ENCODE results near the gene PPTC7. TPM values are rescaled to one million over a fixed set of nuclear protein-coding genes. Genes with fewer than 3 reads are reported as not detected.
A peak's percentile ranks its signal among the peaks of the same experiment; 100 is the strongest.

PPTC7 gene, protein sequence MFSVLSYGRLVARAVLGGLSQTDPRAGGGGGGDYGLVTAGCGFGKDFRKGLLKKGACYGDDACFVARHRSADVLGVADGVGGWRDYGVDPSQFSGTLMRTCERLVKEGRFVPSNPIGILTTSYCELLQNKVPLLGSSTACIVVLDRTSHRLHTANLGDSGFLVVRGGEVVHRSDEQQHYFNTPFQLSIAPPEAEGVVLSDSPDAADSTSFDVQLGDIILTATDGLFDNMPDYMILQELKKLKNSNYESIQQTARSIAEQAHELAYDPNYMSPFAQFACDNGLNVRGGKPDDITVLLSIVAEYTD
- polyA plus RNA-seq = 1 to 10 TPM; 4.7 to 9.4 TPM

DNA sequence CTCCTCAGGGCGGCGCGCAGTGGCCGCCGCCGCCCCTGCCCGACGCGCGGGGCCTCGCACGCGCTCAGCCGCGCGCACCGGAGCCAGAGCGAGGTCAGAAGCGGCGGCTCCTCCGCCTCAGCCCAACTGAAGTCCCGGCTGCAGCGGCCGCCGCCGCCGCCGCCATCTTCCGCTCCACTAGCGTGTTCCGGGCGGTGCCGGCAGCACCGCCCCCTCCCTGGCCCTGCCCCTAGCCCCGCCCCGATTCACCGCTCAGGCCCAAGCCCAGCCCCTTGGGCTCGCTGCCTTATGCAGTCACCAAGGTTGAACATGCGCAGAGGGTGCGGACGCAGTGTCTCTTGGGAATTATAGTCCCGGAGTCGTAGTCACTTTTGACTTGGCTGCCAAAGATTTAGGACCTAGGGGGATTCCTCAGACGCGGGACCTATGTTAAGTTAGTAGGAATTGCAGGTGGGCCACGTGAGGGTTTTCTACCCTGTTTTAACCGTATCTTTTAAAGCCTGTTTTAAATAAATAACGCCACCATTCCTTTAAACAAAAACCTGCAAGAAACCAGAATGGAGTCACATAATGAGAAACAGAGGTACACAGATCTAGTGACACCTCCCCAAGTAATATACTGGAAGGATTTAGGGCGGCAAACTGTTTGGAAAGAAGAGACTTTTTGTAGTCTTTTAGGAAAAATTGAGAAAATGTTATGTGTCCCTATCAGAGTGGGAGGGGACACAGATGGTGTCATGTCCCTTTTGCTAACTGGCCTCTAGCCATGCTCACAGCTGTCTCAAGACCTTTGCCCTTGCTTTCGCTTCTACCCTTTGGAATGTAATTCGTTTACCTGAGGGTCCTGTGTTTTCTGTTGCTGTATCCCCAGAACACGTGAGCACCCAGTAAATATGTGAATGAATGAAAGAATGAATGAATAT, at the start of gene PPTC7:
PPTC7 (minus strand) TSS at position 182 of the 923 bp plus-strand sequence. CDS start 287 bp downstream, outside the sequence.
- peak within 1 kb of the TSS; percentile 89 to 97 for H3K4me3 ChIP-seq (ENCODE audit: low read depth in 1 of 2, low read length in 2 of 2)
- peaks cover 0 to 2% of the 10 kb centered on the region in 2 donors for H3K36me3 ChIP-seq (ENCODE audit: control insufficient read depth in 2 of 2, insufficient read depth in 2 of 2, low read length in 1 of 2)
- peak within 1 kb of the TSS; percentile 95 to 97 for H3K27ac ChIP-seq (ENCODE audit: low read depth in 2 of 2, low read length in 1 of 2)
- 2 to 3% methylated on average over 44 to 52 of the region's 52 CpGs for WGBS, 2 donors
- H3K9me3 ChIP-seq (ENCODE audit: control insufficient read depth in 2 of 2, insufficient read depth in 1 of 2, low read depth in 1 of 2, low read length in 1 of 2) = no peaks in the 10 kb centered on the region
- H3K4me1 ChIP-seq (ENCODE audit: control insufficient read depth in 2 of 2, insufficient read depth in 2 of 2, low read length in 1 of 2) = peaks cover 0 to 16% of the 10 kb centered on the region in 2 donors
- no peaks in the 10 kb centered on the region for H3K27me3 ChIP-seq (ENCODE audit: control insufficient read depth in 1 of 2, insufficient read depth in 2 of 2, low read length in 2 of 2)

DNA sequence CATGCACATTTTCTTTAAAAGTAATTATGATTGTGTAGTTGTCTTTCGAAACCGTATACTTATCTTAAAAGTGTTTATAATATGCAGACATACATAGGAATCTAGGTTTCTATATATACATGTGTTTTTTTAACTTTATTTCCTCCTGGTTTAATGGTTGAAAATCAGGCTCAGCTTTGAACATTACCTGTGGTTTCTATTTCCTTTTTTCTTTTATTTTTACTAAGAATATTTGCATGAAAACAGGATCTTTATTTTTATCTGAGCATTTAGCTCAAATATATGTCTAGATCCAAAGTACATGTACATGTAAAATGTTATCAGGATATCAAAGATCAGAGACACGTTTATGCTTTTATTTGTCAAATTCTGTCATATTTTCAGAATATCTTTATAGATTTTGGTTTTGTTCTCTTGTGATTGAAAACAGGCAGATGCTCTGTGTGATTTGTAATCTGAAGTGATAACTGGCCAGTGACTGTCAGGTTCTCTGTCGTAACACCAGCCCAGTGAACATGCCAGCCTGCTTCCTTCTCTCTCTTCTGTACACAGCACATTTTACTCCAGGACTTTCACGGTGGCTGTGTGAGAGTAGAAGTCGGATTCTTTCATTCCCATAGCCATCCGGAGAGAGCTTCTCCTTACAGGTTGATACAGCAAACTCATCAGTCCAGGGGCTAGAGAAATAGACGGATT, 44.5 kb upstream of the PPTC7 start:
- 83 to 86% methylated on average over 8 of the region's 8 CpGs for WGBS, 2 donors
- Histone ChIP-seq H3K36me3 (ENCODE audit: control insufficient read depth in 2 of 2, insufficient read depth in 2 of 2, low read length in 1 of 2) (peaks cover 0 to under 1% of the 10 kb centered on the region in 2 donors), H3K9me3 (ENCODE audit: control insufficient read depth in 2 of 2, insufficient read depth in 1 of 2, low read depth in 1 of 2, low read length in 1 of 2) (no peaks in the 10 kb centered on the region), H3K4me3 (ENCODE audit: low read depth in 1 of 2, low read length in 2 of 2) (no peak overlapping the region), H3K27ac (ENCODE audit: low read depth in 2 of 2, low read length in 1 of 2) (no peak overlapping the region), H3K27me3 (ENCODE audit: control insufficient read depth in 1 of 2, insufficient read depth in 2 of 2, low read length in 2 of 2) (no peaks in the 10 kb centered on the region), H3K4me1 (ENCODE audit: control insufficient read depth in 2 of 2, insufficient read depth in 2 of 2, low read length in 1 of 2) (no peaks in the 10 kb centered on the region)

DNA sequence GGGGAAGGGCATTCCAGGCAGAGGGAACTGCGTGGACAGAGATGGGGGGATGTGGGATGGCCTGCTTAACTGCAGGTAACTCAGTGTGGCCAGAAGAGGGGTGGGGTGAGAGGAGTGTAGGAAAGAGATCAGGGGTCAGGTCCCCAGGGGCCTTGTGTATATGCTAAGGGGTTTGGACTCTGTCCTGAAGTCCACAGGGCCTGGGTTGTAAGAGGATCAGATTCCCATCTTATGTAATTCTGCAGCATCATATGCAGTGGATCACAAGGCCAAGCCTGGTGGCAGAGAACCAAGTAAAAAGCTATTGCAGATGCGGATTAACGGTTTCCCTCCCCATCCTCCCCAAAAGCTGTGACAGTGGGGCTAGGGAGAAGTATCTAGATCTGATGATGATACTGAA, 39.5 kb upstream of the PPTC7 start:
- no peaks in the 10 kb centered on the region for H3K27me3 ChIP-seq (ENCODE audit: control insufficient read depth in 1 of 2, insufficient read depth in 2 of 2, low read length in 2 of 2)
- H3K36me3 ChIP-seq (ENCODE audit: control insufficient read depth in 2 of 2, insufficient read depth in 2 of 2, low read length in 1 of 2) = no peaks in the 10 kb centered on the region
- no peak overlapping the region for H3K27ac ChIP-seq (ENCODE audit: low read depth in 2 of 2, low read length in 1 of 2)
- H3K4me1 ChIP-seq (ENCODE audit: control insufficient read depth in 2 of 2, insufficient read depth in 2 of 2, low read length in 1 of 2) = peaks cover 0 to 2% of the 10 kb centered on the region in 2 donors
- H3K9me3 ChIP-seq (ENCODE audit: control insufficient read depth in 2 of 2, insufficient read depth in 1 of 2, low read depth in 1 of 2, low read length in 1 of 2) = peaks cover 0 to 2% of the 10 kb centered on the region in 2 donors
- H3K4me3 ChIP-seq (ENCODE audit: low read depth in 1 of 2, low read length in 2 of 2) = no peak overlapping the region
- WGBS, 2 donors = 86 to 89% methylated on average over 3 of the region's 3 CpGs

DNA sequence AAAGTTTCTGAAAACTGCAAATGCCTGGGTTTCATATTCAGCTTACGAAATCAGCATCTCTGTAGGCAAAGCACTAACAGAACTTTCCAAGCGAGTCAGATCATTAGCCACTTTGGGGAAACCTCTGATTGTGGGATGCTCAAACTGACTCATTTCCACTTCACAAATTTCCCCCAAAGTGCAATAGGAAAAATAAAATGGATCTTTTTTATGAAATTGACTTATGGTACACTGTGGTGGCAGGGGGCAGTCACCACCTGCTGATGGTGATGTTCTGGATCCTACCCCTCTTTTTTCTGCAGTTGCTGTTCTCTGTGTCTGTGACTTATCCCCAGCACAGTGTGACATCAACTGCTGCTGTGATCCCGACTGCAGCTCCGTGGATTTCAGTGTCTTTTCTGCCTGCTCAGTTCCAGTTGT, 36.4 kb upstream of the PPTC7 start:
- Histone ChIP-seq H3K4me1 (ENCODE audit: control insufficient read depth in 2 of 2, insufficient read depth in 2 of 2, low read length in 1 of 2) (peaks cover 0 to 2% of the 10 kb centered on the region in 2 donors), H3K27ac (ENCODE audit: low read depth in 2 of 2, low read length in 1 of 2) (no peak overlapping the region), H3K9me3 (ENCODE audit: control insufficient read depth in 2 of 2, insufficient read depth in 1 of 2, low read depth in 1 of 2, low read length in 1 of 2) (peaks cover 0 to 2% of the 10 kb centered on the region in 2 donors), H3K36me3 (ENCODE audit: control insufficient read depth in 2 of 2, insufficient read depth in 2 of 2, low read length in 1 of 2) (no peaks in the 10 kb centered on the region), H3K4me3 (ENCODE audit: low read depth in 1 of 2, low read length in 2 of 2) (no peak overlapping the region), H3K27me3 (ENCODE audit: control insufficient read depth in 1 of 2, insufficient read depth in 2 of 2, low read length in 2 of 2) (no peaks in the 10 kb centered on the region)
- WGBS, 2 donors = 77 to 87% methylated on average over 4 of the region's 4 CpGs

DNA sequence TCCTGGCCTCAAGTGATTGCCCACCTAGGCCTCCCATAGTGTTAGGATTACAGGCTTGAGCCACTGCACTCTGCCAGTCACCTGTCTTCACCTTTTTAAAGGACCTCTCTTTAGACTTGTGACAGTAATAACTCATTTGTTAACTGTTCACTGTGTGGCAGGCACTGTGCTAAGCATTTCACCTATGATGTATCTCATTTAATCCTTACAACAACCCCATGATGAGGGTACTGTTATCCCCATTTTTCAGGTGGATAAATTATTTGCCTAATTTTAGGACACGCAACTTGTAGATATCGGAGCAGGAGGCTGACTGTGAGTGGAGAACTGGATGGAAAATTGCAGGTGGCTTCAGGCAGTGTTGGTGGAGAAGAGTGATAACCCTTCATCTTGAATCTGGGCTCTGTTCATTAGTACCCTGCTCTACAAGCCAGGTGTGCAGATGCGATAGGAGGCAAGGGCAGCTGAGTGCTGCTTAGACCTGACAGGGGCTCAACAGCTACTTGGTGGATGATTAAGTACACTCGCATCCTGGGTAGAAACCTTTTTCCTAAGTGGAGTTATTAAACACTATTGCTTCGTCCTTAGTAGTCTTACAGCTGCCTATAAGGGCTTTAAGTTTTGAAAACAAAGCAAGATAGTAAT, 33.5 kb upstream of the PPTC7 start:
- 95 to 97% methylated on average over 5 of the region's 5 CpGs for WGBS, 2 donors
- no peaks in the 10 kb centered on the region for H3K27me3 ChIP-seq (ENCODE audit: control insufficient read depth in 1 of 2, insufficient read depth in 2 of 2, low read length in 2 of 2)
- no peak overlapping the region for H3K27ac ChIP-seq (ENCODE audit: low read depth in 2 of 2, low read length in 1 of 2)
- H3K4me3 ChIP-seq (ENCODE audit: low read depth in 1 of 2, low read length in 2 of 2) = no peak overlapping the region
- no peaks in the 10 kb centered on the region for H3K9me3 ChIP-seq (ENCODE audit: control insufficient read depth in 2 of 2, insufficient read depth in 1 of 2, low read depth in 1 of 2, low read length in 1 of 2)
- no peaks in the 10 kb centered on the region for H3K36me3 ChIP-seq (ENCODE audit: control insufficient read depth in 2 of 2, insufficient read depth in 2 of 2, low read length in 1 of 2)
- H3K4me1 ChIP-seq (ENCODE audit: control insufficient read depth in 2 of 2, insufficient read depth in 2 of 2, low read length in 1 of 2) = no peaks in the 10 kb centered on the region

DNA sequence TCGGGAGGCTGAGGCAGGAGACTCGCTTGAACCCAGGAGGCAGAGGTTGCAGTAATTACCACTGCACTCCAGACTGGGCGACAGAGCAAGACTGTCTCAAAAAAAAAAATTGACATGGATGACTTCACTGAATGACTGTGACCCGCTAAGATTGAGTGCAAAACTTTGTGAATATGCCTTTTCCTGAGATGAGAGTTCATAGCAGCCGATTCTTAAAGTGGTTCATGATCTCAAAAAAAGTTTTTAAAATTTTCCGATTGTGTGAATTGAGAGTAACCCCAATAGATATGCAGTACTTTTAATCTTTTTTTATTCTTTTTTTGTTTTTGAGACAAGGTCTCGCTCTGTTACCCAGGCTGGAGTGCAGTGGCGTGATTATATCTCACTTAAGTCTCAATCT, 32.1 kb upstream of the PPTC7 start:
- Histone ChIP-seq H3K27ac (ENCODE audit: low read depth in 2 of 2, low read length in 1 of 2) (no peak overlapping the region), H3K9me3 (ENCODE audit: control insufficient read depth in 2 of 2, insufficient read depth in 1 of 2, low read depth in 1 of 2, low read length in 1 of 2) (no peaks in the 10 kb centered on the region), H3K36me3 (ENCODE audit: control insufficient read depth in 2 of 2, insufficient read depth in 2 of 2, low read length in 1 of 2) (no peaks in the 10 kb centered on the region), H3K4me3 (ENCODE audit: low read depth in 1 of 2, low read length in 2 of 2) (no peak overlapping the region), H3K4me1 (ENCODE audit: control insufficient read depth in 2 of 2, insufficient read depth in 2 of 2, low read length in 1 of 2) (no peaks in the 10 kb centered on the region), H3K27me3 (ENCODE audit: control insufficient read depth in 1 of 2, insufficient read depth in 2 of 2, low read length in 2 of 2) (no peaks in the 10 kb centered on the region)
- 87 to 88% methylated on average over 8 of the region's 8 CpGs for WGBS, 2 donors

DNA sequence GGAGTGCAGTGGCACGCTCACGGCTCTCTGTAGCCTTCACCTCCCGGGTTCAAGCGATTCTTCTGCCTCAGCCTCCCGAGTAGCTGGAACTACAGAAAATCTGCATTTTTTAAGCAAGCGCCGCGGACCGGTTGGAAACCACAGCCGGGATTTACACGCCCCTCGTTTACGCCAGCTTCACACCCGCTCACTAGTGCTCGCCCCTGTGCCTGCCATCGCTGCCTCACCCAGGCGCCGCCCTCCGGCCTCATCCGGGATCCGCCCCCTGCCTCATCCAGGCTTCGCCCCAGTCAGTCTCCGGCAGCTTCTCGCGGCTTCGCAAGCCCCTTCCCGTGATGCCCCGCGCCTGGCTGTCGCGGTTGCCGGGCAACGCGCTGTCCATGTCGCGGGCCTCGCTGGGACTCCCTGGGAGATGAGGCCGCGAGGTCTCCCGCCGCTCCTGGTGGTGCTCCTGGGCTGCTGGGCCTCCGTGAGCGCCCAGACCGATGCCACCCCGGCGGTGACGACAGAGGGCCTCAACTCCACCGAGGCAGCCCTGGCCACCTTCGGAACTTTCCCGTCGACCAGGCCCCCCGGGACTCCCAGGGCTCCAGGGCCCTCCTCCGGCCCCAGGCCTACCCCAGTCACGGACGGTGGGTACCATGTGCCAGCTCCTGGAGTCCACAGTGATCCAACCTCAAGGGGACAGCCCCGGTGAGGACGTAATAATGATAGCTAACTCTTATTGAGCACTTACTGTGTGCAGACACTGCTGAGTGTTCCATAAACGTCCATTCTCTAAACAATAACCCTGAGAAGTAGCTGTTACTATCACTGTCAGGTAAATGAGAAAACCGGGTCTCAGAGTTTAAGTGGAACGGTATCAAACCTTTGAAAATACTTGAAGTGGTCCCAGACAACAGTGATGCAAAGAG, 30.9 kb upstream of the PPTC7 start, which contains the start of gene TCTN1:
TCTN1 (plus strand) TSS at position 359 of the 914 bp plus-strand sequence; CDS start at position 413, 54 bp downstream.
- Histone ChIP-seq H3K4me1 (ENCODE audit: control insufficient read depth in 2 of 2, insufficient read depth in 2 of 2, low read length in 1 of 2) (no peaks in the 10 kb centered on the region), H3K27me3 (ENCODE audit: control insufficient read depth in 1 of 2, insufficient read depth in 2 of 2, low read length in 2 of 2) (no peaks in the 10 kb centered on the region), H3K4me3 (ENCODE audit: low read depth in 1 of 2, low read length in 2 of 2) (peak within 1 kb of the TSS; percentile 67 to 80), H3K27ac (ENCODE audit: low read depth in 2 of 2, low read length in 1 of 2) (peak within 1 kb of the TSS; percentile 0 to 61), H3K36me3 (ENCODE audit: control insufficient read depth in 2 of 2, insufficient read depth in 2 of 2, low read length in 1 of 2) (no peaks in the 10 kb centered on the region), H3K9me3 (ENCODE audit: control insufficient read depth in 2 of 2, insufficient read depth in 1 of 2, low read depth in 1 of 2, low read length in 1 of 2) (no peaks in the 10 kb centered on the region)
- 2% methylated on average over 60 of the region's 60 CpGs for WGBS, 2 donors

DNA sequence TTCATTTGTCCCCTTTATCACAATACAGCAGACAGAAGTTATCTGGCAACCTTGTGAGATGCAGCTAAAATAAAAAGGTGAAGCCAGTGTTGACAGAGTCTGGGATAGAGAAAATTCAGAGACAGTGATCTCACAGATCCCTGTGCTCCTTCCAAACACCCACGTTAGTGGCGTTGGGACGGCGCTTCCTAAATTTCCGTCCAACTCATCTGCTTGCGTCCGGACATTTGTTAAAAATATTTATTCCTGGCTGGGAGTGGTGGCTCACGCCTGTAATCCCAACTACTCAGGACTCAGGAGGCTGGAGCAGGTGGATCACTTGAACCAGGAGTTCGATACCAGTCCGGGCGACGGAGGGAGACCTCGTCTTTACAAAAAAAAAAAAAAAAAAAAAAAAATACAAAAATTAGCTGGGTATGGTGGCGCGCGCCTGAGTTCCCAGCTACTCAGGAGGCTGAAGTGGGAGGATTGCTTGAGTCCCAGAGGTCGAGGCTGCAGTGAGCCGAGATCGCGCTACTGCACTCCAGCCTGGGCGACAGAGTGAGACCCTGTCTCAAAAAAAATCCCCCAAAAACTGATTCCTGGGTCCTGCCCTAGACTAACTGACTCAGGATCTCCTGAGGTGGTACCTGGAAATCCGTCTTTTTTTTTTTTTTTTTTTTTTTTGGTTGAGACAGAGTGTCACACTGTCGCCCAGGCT, 30.1 kb upstream of the PPTC7 start:
- 79 to 86% methylated on average over 22 to 23 of the region's 23 CpGs for WGBS, 2 donors
- Histone ChIP-seq H3K4me1 (ENCODE audit: control insufficient read depth in 2 of 2, insufficient read depth in 2 of 2, low read length in 1 of 2) (no peaks in the 10 kb centered on the region), H3K4me3 (ENCODE audit: low read depth in 1 of 2, low read length in 2 of 2) (peak overlapping the region; percentile 67 to 80), H3K27me3 (ENCODE audit: control insufficient read depth in 1 of 2, insufficient read depth in 2 of 2, low read length in 2 of 2) (no peaks in the 10 kb centered on the region), H3K27ac (ENCODE audit: low read depth in 2 of 2, low read length in 1 of 2) (peak overlapping the region in 1 of 2 donors; percentile 61), H3K36me3 (ENCODE audit: control insufficient read depth in 2 of 2, insufficient read depth in 2 of 2, low read length in 1 of 2) (no peaks in the 10 kb centered on the region), H3K9me3 (ENCODE audit: control insufficient read depth in 2 of 2, insufficient read depth in 1 of 2, low read depth in 1 of 2, low read length in 1 of 2) (no peaks in the 10 kb centered on the region)

All from esophagus (tissue), 2 donors.